Skeletal muscle cell (primary cell): ENCODE results near the gene C11orf91.

Experiments used
- DNase-seq: peaks from one replicate; pipeline ENCODE4 v3.0.0-alpha.2; 2010; ENCODE audit warnings: low read depth
- H3K4me3 ChIP-seq: 2 replicates; pipeline ENCODE4 v1.5.1; 2011; ENCODE audit warnings: low read depth, mild to moderate bottlenecking, control low read depth, low read length, moderate library complexity

Gene C11orf91

DNA sequence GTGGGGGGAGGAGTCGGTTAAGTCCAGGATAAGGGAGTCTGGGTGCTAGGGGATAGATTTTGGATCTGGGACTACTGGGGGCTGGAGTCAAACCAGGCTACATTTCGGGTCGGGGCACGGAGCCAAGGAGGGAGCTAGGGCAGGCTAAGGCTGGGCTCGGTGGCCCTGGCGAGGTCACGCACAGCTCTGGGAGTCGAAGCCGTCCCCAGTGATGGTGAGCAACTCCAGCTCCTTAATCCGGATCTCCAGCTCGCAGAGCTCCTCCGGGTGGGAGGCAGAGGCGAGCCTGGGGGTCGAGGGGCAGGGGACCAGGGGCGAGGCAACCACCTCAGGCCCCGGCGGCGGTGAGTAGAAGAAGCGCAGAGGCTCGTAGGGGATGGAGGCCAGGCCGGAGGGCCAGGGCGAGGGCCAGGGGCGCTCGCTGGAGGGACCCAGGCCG is 544 bp downstream of the C11orf91 start:
- no peak for DNase-seq
- peak overlapping the region; percentile 51 for H3K4me3 ChIP-seq

DNA sequence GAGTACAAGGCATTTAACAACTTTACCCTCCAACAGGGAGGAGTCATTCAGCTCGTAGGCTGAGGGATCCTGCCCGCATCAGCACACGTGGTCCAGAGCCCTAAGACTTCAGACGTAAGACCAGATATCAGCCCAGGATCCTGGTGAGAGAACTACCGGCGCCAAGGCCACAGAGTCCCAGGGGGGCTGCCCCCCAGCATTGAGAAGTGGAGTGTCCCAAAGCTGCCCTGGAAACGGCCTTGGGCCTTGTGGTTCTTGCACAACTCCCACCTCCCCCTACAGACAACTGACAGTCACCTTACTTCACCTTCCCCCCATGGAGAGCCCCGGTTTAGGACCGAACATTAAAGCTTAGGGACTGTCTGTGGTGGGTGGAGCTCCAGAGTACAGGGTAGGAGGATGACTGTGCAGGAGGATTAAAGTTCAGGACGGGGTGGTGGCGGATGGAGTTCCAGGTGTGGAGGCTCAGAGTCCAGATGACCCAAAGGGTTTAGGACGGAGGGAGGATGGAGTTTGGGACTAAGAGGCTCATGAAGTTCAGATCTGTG is 1.0 kb downstream of the C11orf91 start:
- no peak overlapping the region for H3K4me3 ChIP-seq
- DNase-seq: no peak

- DNase-seq: no peak
- H3K4me3 ChIP-seq: no peak overlapping the region
Measured at GRCh38 chr11:33698921-33699320, 1.7 kb downstream of the C11orf91 start.

GRCh38 chr11:33697997-33698396 is 2.6 kb downstream of the C11orf91 start:
- H3K4me3 ChIP-seq: no peak overlapping the region
- DNase-seq: no peak

- no peak for DNase-seq
Measured at GRCh38 chr11:33696931-33697638, 3.5 kb downstream of the C11orf91 start.

GRCh38 chr11:33696411-33696810 is 4.2 kb downstream of the C11orf91 start:
- H3K4me3 ChIP-seq: no peak overlapping the region
- no peak for DNase-seq

More at GRCh38 chr11:33696931-33697638, 3.5 kb downstream of the C11orf91 start:
- H3K4me3 ChIP-seq: no peak overlapping the region

DNA sequence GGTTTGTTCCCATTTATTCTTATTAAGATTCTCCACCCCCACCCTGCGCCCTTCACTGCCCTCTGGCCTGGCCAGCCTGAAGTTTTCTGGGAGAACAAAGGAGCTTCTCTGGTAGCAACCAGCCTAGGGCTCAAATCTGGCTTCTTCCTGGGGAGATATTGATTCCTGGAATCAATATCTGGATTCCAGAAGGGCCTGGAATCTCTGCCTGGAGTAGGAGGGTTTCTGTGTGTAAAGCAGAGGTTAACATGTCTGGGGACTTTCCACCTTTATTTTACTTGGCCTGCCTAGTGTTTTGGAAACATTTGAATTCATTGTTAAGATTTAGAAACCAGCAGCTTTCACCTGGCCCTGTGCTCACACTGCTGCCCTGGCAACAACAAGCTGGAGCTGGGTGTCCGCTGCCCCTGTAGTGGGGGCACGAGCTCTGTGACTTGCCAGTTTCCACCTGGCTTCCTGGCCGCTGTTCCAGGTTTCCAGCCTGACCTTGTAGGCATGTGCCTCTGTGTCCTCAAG is 5.5 kb downstream of the C11orf91 start:
- no peak overlapping the region for H3K4me3 ChIP-seq
- DNase-seq: no peak

DNA sequence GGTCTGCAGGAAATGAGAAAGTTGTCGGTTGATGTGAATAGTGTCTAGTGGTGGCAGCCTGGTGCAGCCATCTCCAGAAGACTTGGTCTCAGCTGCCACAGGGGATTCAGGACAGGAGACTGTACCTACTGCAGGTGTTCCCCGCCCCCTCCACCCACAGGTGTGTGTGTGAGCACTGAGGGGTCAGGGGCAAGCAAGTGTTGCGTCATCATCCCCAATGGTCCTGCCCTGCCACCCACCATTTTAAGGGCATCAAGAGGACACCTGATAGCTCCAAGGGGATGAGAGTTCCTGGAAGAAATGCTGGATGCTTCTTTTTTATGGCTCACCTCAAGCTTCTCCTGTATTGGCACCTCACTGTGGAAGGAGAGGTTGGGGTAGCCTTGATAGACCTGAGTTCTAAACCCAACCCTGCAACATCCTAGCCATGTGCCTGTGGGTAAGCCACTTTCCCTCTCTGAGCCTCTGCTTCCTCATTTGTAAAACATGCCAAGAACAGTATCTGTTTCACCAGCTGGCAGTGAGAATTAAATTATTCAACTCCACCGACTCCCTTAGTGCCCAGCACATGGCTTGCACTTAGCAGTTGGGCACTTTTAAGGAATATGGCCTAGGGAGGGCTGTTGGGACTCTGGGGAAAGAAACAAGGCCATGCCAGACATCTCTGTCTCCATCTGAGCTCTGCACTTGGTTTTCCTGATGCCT is 6.1 kb downstream of the C11orf91 start:
- no peak overlapping the region for H3K4me3 ChIP-seq
- DNase-seq: no peak

DNA sequence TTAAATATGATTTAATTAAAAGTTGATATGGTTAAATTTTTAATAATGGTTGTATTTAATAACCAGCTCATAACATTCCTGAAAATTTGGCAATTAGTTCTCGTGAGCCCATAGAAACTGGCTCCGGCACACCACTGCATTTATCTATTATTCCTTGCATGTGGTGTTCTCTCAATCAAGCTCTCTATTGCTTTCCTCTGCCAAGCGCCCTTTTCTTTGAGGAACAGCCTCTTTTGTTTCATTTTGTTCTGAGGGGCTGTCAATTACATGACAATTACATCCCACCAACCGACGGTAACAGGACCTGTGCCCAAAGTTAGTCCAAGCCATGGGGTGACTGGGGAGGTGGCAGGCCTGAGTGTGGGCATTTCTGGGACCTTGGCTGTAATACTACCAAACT is 8.1 kb downstream of the C11orf91 start:
- H3K4me3 ChIP-seq: no peak overlapping the region
- DNase-seq: no peak

DNA sequence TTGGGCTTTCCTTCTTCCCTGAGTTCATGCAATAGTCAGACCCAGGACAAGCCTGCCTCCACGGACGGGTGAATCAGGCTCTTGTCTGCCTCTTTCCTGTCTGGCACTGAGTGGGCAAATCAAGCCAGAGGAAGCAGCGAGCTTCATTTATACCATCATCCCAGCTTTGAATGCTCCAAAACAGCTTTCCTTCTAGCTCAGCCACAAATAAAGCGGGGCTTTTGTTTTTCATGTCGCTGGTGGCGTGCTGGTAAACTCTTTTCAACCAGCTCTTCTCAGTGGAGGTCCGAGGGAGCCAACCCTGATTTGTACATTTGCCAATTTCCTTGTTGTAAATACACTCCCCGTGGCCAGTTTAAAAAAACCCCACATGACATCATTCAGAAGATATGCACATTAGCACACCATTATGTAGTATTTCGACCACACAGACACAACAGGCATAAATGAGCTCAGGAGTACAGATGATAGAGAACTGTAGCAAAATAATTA is 8.6 kb downstream of the C11orf91 start:
- DNase-seq: peak; percentile 90

GRCh38 chr11:33691066-33691864 is 9.4 kb downstream of the C11orf91 start:
- no peak for DNase-seq

More for the DNA sequence above, 8.6 kb downstream of the C11orf91 start:
- peak overlapping the region; percentile 32 for H3K4me3 ChIP-seq

GRCh38 chr11:33690290-33691065 is 10.1 kb downstream of the C11orf91 start:
- H3K4me3 ChIP-seq: no peak overlapping the region
- peak; percentile 95 for DNase-seq

More at GRCh38 chr11:33691066-33691864, 9.4 kb downstream of the C11orf91 start:
- H3K4me3 ChIP-seq: no peak overlapping the region

- DNase-seq: no peak
- H3K4me3 ChIP-seq: no peak overlapping the region
Measured at GRCh38 chr11:33689501-33689900, 11.1 kb downstream of the C11orf91 start.

DNA sequence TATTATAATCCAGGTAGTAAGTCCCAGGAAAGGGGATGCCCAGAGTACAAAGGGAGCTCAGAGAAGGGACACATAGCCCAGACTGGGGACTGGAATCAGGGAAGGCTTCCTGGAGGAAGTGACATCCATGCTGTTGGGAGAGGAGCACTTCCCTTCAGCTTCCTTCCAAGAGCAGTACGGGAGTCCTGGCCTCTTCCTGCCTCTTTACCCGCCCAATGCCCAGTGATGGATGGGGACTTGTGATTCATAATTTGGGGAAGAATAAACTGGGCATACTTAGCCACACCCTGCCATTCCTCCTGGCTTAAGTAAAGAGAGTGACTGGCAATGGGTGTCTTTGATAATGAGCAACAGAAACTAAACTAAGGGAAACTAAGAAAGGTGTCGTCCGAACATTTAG is 11.5 kb downstream of the C11orf91 start:
- no peak for DNase-seq
- no peak overlapping the region for H3K4me3 ChIP-seq

- H3K4me3 ChIP-seq: no peak overlapping the region
- DNase-seq: no peak
Measured at GRCh38 chr11:33687733-33688479, 12.7 kb downstream of the C11orf91 start.

- no peak for DNase-seq
- no peak overlapping the region for H3K4me3 ChIP-seq
Measured at GRCh38 chr11:33685082-33685481, 15.5 kb downstream of the C11orf91 start.

DNA sequence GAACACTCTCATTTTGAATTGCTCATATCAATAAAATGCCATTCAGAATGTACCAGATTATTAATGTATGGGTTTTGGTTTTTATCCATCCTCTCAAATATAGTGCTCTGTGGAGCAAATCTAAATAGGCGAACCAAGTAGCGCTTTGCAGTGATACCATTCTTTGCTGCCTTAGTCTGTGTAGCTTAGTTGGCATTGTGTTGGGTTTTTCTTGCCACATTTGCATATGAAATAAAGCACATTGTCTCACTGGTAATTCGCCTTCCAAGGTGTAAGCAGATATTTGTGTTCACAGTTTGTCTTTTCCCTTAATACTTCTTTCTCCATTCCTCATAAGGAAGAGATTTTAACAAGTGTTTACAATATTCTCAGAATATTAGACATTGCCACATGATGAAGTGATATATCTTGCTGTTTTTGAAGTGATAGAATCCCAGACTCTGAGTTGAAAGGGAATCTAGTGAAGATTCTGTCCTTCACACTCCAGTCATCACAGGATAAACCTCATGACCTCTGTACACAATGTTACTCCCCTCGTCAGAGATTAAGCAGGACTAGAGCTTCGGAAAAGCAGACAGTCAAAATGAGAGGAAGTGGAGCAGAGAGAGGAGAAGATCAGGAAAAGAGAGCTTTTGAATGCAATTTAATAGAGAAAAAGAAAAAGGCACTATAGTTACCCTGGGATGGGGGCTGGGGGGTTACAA is 16.5 kb downstream of the C11orf91 start:
- no peak overlapping the region for H3K4me3 ChIP-seq
- no peak for DNase-seq
